ENCODE results near the gene HPGD. TPM values are rescaled to one million over a fixed set of nuclear protein-coding genes. Genes with fewer than 3 reads are reported as not detected.

Gene HPGD
- polyA plus RNA-seq, 1 of the 3 experiments (the other 2 are of a cell fraction) = not detected

GRCh38 chr4:174512745-174513144 is 9.5 kb downstream of the HPGD start:
- POLR2A ChIA-PET = no interaction called here
- Histone ChIP-seq H3K79me2 (ENCODE audit: insufficient read depth) (no peaks in the 10 kb centered on the region), H3K27me3 (ENCODE audit: insufficient read depth) (no peaks in the 10 kb centered on the region), H4K20me1 (ENCODE audit: insufficient read depth) (no peaks in the 10 kb centered on the region), H3K9ac (no peak overlapping the region), H3F3A (replicated peaks; ENCODE audit: insufficient read depth) (no peaks in the 10 kb centered on the region), H3K9me2 (no peaks in the 10 kb centered on the region), H3K27ac (ENCODE audit: low read depth in 2 of 2, low read length in 1 of 2) (no peak overlapping the region), H2AFZ (ENCODE audit: low read depth) (no peak overlapping the region), H3K9me3 (no peaks in the 10 kb centered on the region; the same call in 1 of the 2 replicates), H3K36me3 (replicated peaks in 1 of 2; ENCODE audit: control insufficient read depth in 1 of 2, insufficient read depth in 2 of 2, low read length in 1 of 2) (no peaks in the 10 kb centered on the region), H3K4me3 (ENCODE audit: low read depth in 2 of 2, low read length in 1 of 2) (no peak overlapping the region), H3K4me1 (ENCODE audit: control insufficient read depth in 1 of 2, insufficient read depth in 2 of 2, low read depth in 1 of 2, low read length in 1 of 2) (no peaks in the 10 kb centered on the region), H3K4me2 (no peak overlapping the region)
- WGBS (ENCODE audit: low lambda C conversion rate) = 22% methylated on average over 3 of the region's 3 CpGs
- TF ChIP-seq MXI1 (IDR thresholded peaks at IDR 0.05; ENCODE audit: low read depth, low read length) = no peak
- no peak for TF ChIP-seq FOXM1 (IDR thresholded peaks at IDR 0.05; ENCODE audit: low read depth)
- TF ChIP-seq ELF1 (IDR thresholded peaks at IDR 0.05) = no peak
- no peak for TF ChIP-seq USF1 (IDR thresholded peaks at IDR 0.05; ENCODE audit: borderline replicate concordance, low read depth)
- TF ChIP-seq POLR2AphosphoS5 (IDR thresholded peaks at IDR 0.05; ENCODE audit: low read depth, low read length) = no peak
- TF ChIP-seq SIN3A (IDR thresholded peaks at IDR 0.05; ENCODE audit: borderline replicate concordance, low read depth, low read length) = no peak
- TF ChIP-seq TEAD4 (IDR thresholded peaks at IDR 0.05; ENCODE audit: borderline replicate concordance, insufficient read depth) = no peak
- TF ChIP-seq EP300 (IDR thresholded peaks at IDR 0.05; ENCODE audit: borderline replicate concordance in 1 of 2, low read depth in 1 of 2, low read length in 1 of 2) = no peak
- no peak for TF ChIP-seq TCF12 (IDR thresholded peaks at IDR 0.05)
- TF ChIP-seq RCOR1 (IDR thresholded peaks at IDR 0.05; ENCODE audit: low read length) = no peak
- TF ChIP-seq PBX3 (IDR thresholded peaks at IDR 0.05) = no peak
- TF ChIP-seq CHD2 (IDR thresholded peaks at IDR 0.05; ENCODE audit: low read length, partially characterized antibody) = no peak
- no peak for TF ChIP-seq GABPA (IDR thresholded peaks at IDR 0.05; ENCODE audit: low read depth)
- no peak for TF ChIP-seq JUND (IDR thresholded peaks at IDR 0.05)
- TF ChIP-seq MAX (IDR thresholded peaks at IDR 0.05; ENCODE audit: low read depth) = no peak
- no peak for TF ChIP-seq REST (IDR thresholded peaks at IDR 0.05; ENCODE audit: low read depth, low read length)
- TF ChIP-seq CTCF (IDR thresholded peaks at IDR 0.05) = no peak
- TF ChIP-seq NFIC (IDR thresholded peaks at IDR 0.05; ENCODE audit: borderline replicate concordance) = no peak
- no peak for TF ChIP-seq FOSL2 (IDR thresholded peaks at IDR 0.05; ENCODE audit: borderline replicate concordance, low read depth)
- TF ChIP-seq SMC3 (IDR thresholded peaks at IDR 0.05; ENCODE audit: low read depth, low read length) = no peak
- no peak for DNase-seq
- CTCF ChIA-PET = interaction anchor here (1.4 kb wide), 1 partner anchor 46 kb away, joined by 3 read pairs; no protein-coding TSS in a partner anchor

Data from SK-N-SH (cell line).